Stimulated activated CD8-positive, alpha-beta memory T cell treated with anti-CD3 and anti-CD28 coated beads, Interleukin-15, amount 100 ng/mL, for 4 hours (primary cell): ENCODE data around the gene VWA1.
"Not testable (repeated sequence)": the region's sequence is repeated elsewhere in the genome, so short reads cannot be mapped to it uniquely, and the experiment has no call there.

ENCODE experiments used
- DNase-seq, 2 donors: peaks; one replicate each; pipeline ENCODE4 v3.0.0-alpha.2; 2020; ENCODE audit warnings: low read depth in 2 of 2

The VWA1 gene

GRCh38 chr1:1402901-1403392 is 32.5 kb upstream of the VWA1 start:
- not testable (repeated sequence) for DNase-seq

- no peak for DNase-seq
Observed at GRCh38 chr1:1403653-1404052, 31.8 kb upstream of the VWA1 start.

GRCh38 chr1:1406101-1406820 is 29.2 kb upstream of the VWA1 start:
- no peak for DNase-seq

GRCh38 chr1:1406821-1407635 is 28.5 kb upstream of the VWA1 start, which contains the start of gene MRPL20:
TSS of gene MRPL20 (minus strand) at chr1:1407293. CDS start at chr1:1407217, 76 bp downstream.
- peak; percentile 90 to 91 for DNase-seq

- DNase-seq: no peak
Observed at GRCh38 chr1:1407636-1408318, 27.7 kb upstream of the VWA1 start.

GRCh38 chr1:1410238-1410637 is 25.3 kb upstream of the VWA1 start:
- DNase-seq: not testable (repeated sequence)

- DNase-seq: no peak
Observed at GRCh38 chr1:1411626-1412025, 23.9 kb upstream of the VWA1 start.

GRCh38 chr1:1412311-1412902 is 23.1 kb upstream of the VWA1 start:
- DNase-seq: not testable (repeated sequence)

GRCh38 chr1:1415751-1416150 is 19.7 kb upstream of the VWA1 start:
- DNase-seq: no peak

GRCh38 chr1:1417396-1417795 is 18.1 kb upstream of the VWA1 start:
- DNase-seq: not testable (repeated sequence)

GRCh38 chr1:1417825-1418463 is 17.5 kb upstream of the VWA1 start:
- not testable (repeated sequence) for DNase-seq

- DNase-seq: no peak
Observed at GRCh38 chr1:1418464-1419362, 16.8 kb upstream of the VWA1 start.

GRCh38 chr1:1419363-1419812 is 16.1 kb upstream of the VWA1 start:
- no peak for DNase-seq

GRCh38 chr1:1419813-1420653 is 15.5 kb upstream of the VWA1 start:
- DNase-seq: no peak

GRCh38 chr1:1420654-1421141 is 14.8 kb upstream of the VWA1 start:
- DNase-seq: no peak

- no peak for DNase-seq
Observed at GRCh38 chr1:1421147-1421906, 14.2 kb upstream of the VWA1 start, which contains the start of gene ANKRD65. TSS of gene ANKRD65 (minus strand) at chr1:1421276. CDS start at chr1:1421005, 271 bp downstream.

GRCh38 chr1:1421907-1422464 is 13.5 kb upstream of the VWA1 start:
- DNase-seq: no peak
